ENCODE data around the gene GSKIP.
"Not testable (repeated sequence)": the region's sequence is repeated elsewhere in the genome, so short reads cannot be mapped to it uniquely, and the experiment has no call there.

Gene GSKIP

GRCh38 chr14:96362965-96363750 is at the start of gene GSKIP, which contains the start of gene ATG2B:
GSKIP (plus strand) TSS chr14:96363526; CDS start chr14:96382248, 18,722 bp downstream.
ATG2B (minus strand) TSS chr14:96363341; CDS start chr14:96362976, 365 bp downstream.
- DNase-seq, result peak; percentile 72 to 82

GRCh38 chr14:96316087-96316486 is 47.2 kb upstream of the GSKIP start:
- DNase-seq, result no peak

GRCh38 chr14:96318836-96319235 is 44.5 kb upstream of the GSKIP start:
- DNase-seq, result no peak

- no peak for DNase-seq
Measured at GRCh38 chr14:96320605-96321004, 42.7 kb upstream of the GSKIP start.

- no peak for DNase-seq
Measured at GRCh38 chr14:96324219-96324618, 39.1 kb upstream of the GSKIP start.

GRCh38 chr14:96338551-96338950 is 24.8 kb upstream of the GSKIP start:
- no peak for DNase-seq

- DNase-seq, result no peak
Measured at GRCh38 chr14:96341323-96341722, 22.0 kb upstream of the GSKIP start.

- DNase-seq, result no peak
Measured at GRCh38 chr14:96345669-96346068, 17.7 kb upstream of the GSKIP start.

- not testable (repeated sequence) for DNase-seq
Measured at GRCh38 chr14:96347957-96348356, 15.4 kb upstream of the GSKIP start.

- DNase-seq, result no peak
Measured at GRCh38 chr14:96349286-96350075, 13.8 kb upstream of the GSKIP start.

- no peak for DNase-seq
Measured at GRCh38 chr14:96351986-96352385, 11.3 kb upstream of the GSKIP start.

GRCh38 chr14:96352708-96353107 is 10.6 kb upstream of the GSKIP start:
- DNase-seq, result no peak

- no peak for DNase-seq
Measured at GRCh38 chr14:96354246-96354645, 9.1 kb upstream of the GSKIP start.

- peak; percentile 26 to 44 for DNase-seq
Measured at GRCh38 chr14:96357216-96357615, 6.1 kb upstream of the GSKIP start.

- no peak for DNase-seq
Measured at GRCh38 chr14:96359959-96360358, 3.4 kb upstream of the GSKIP start.

GRCh38 chr14:96362071-96362964 is 1.0 kb upstream of the GSKIP start:
- DNase-seq, result peak; percentile 52 to 68

- peak; percentile 35 to 57 for DNase-seq
Measured at GRCh38 chr14:96363751-96364336, 518 bp downstream of the GSKIP start.

- no peak for DNase-seq
Measured at GRCh38 chr14:96364962-96365361, 1.6 kb downstream of the GSKIP start.

GRCh38 chr14:96368534-96368933 is 5.2 kb downstream of the GSKIP start:
- DNase-seq, result no peak

- no peak for DNase-seq
Measured at GRCh38 chr14:96370528-96370927, 7.2 kb downstream of the GSKIP start.

GRCh38 chr14:96373538-96373937 is 10.2 kb downstream of the GSKIP start:
- DNase-seq, result no peak

GRCh38 chr14:96376093-96376492 is 12.8 kb downstream of the GSKIP start:
- no peak for DNase-seq

GRCh38 chr14:96380735-96381134 is 17.4 kb downstream of the GSKIP start:
- no peak for DNase-seq
